A549 (cell line): ENCODE results near the gene WNT8B. TPM values are rescaled to one million over a fixed set of nuclear protein-coding genes. Genes with fewer than 3 reads are reported as not detected.

Source experiments
- ATAC-seq, 2 experiments: fragments of 200-7000 bp in 1 of 2; fragments of >200 bp in 1 of 2; cut with Nextera tagmentation in 1 of 2; cut with Tn5 transposase in 1 of 2; 3 replicates each; pipeline versions ENCODE4 v1.8.0 to v1.9.1; 2018 to 2020; ENCODE audit warnings: mild to moderate bottlenecking in 1 of 2, moderate library complexity in 1 of 2
- CTCF ChIA-PET: fragments of 300-600 bp; sonication (Branson Sonifier 250); formaldehyde crosslinking; extraction: SDS; loops from one replicate; lab custom pipeline; 2021; ENCODE audit warnings: antibody characterized with exemption, inconsistent platforms; lab: Yijun Ruan, JAX
- POLR2A ChIA-PET: fragments of 350-600 bp; formaldehyde crosslinking; extraction: SDS; loops from one replicate; lab custom pipeline; 2021; ENCODE audit warnings: antibody characterized with exemption, inconsistent platforms; lab: Yijun Ruan, JAX
- DNase-seq, 2 experiments: peaks; one replicate each; pipeline versions ENCODE4 v3.0.0 to v3.0.0-alpha.2; 2011 to 2016; ENCODE audit warnings: low read depth in 1 of 2, low spot score in 1 of 2
- FAIRE-seq: peaks from 2 replicates; lab custom pipeline; 2011; peaks lifted over from hg19 to GRCh38; lab: Jason Lieb, UNC
- H3K27ac ChIP-seq, 2 experiments: fragments of >200 bp; sonication (Bioruptor Twin); formaldehyde crosslinking; 3 replicates each; pipeline ENCODE4 v1.5.1; 2016 to 2017
- H3K4me1 ChIP-seq: fragments of >200 bp; sonication (Bioruptor Twin); formaldehyde crosslinking; 3 replicates; pipeline ENCODE4 v1.6.1; 2016
- H3K4me2 ChIP-seq: fragments of >200 bp; sonication (Bioruptor Twin); formaldehyde crosslinking; 3 replicates; pipeline ENCODE4 v1.6.1; 2016
- H3K4me3 ChIP-seq: fragments of >200 bp; sonication (Bioruptor Twin); formaldehyde crosslinking; 3 replicates; pipeline ENCODE4 v1.5.1; 2016
- H3K9me3 ChIP-seq: fragments of >200 bp; sonication (Bioruptor Twin); formaldehyde crosslinking; 3 replicates; pipeline ENCODE4 v1.6.1; 2016
- BHLHE40 ChIP-seq: IDR thresholded peaks from 2 replicates; pipeline ENCODE4 v1.6.1; 2012; ENCODE audit warnings: low read depth, low read length, inconsistent platforms
- CEBPB ChIP-seq, 2 experiments: fragments of >200 bp in 1 of 2; sonication (Bioruptor Twin) in 1 of 2; formaldehyde crosslinking in 1 of 2; IDR thresholded peaks; 2 replicates each; pipeline ENCODE4 v1.6.1; 2012 to 2016
- EP300 ChIP-seq, 2 experiments: fragments of >200 bp; sonication (Bioruptor Twin); formaldehyde crosslinking; IDR thresholded peaks; 2 replicates in 1 of 2; 3 replicates in 1 of 2; pipeline ENCODE4 v1.6.1; 2016 to 2017
- FOSB ChIP-seq: fragments of 250-450 bp; sonication (Bioruptor Pico); IDR thresholded peaks from 2 replicates; pipeline ENCODE4 v1.5.0; 2020; ENCODE audit warnings: mild to moderate bottlenecking, moderate library complexity
- FOXS1 ChIP-seq: fragments of 250-450 bp; sonication (Bioruptor Pico); IDR thresholded peaks from 2 replicates; pipeline ENCODE4 v1.5.0; 2020; ENCODE audit warnings: mild to moderate bottlenecking, moderate library complexity
- HES2 ChIP-seq: fragments of >200 bp; sonication (Bioruptor Twin); formaldehyde crosslinking; IDR thresholded peaks from 2 replicates; pipeline ENCODE4 v1.6.1; 2016
- HMGXB4 ChIP-seq: fragments of 250-450 bp; sonication (Bioruptor Pico); IDR thresholded peaks from 2 replicates; pipeline ENCODE4 v1.5.0; 2021; ENCODE audit warnings: mild to moderate bottlenecking, moderate library complexity, borderline replicate concordance
- HOXA7 ChIP-seq: fragments of 250-450 bp; sonication (Bioruptor Pico); IDR thresholded peaks from 2 replicates; pipeline ENCODE4 v1.5.0; 2020; ENCODE audit warnings: mild to moderate bottlenecking, moderate library complexity
- HOXB13 ChIP-seq: fragments of 250-450 bp; sonication (Bioruptor Pico); IDR thresholded peaks from 2 replicates; pipeline ENCODE4 v1.5.0; 2020; ENCODE audit warnings: low read depth, mild to moderate bottlenecking, moderate library complexity
- JUNB ChIP-seq: fragments of >200 bp; sonication (Bioruptor Twin); formaldehyde crosslinking; IDR thresholded peaks from 2 replicates; pipeline ENCODE4 v1.6.1; 2016
- KDM1A ChIP-seq: fragments of 200-600 bp; sonication (generic); IDR thresholded peaks from 2 replicates; pipeline ENCODE4 v1.6.1; 2016; ENCODE audit warnings: low read depth, mild to moderate bottlenecking
- KDM5A ChIP-seq: fragments of 200-600 bp; sonication (generic); IDR thresholded peaks from 2 replicates; pipeline ENCODE4 v1.6.1; 2016; ENCODE audit warnings: antibody characterized with exemption, mild to moderate bottlenecking
- MAX ChIP-seq: IDR thresholded peaks from 2 replicates; pipeline ENCODE4 v1.6.1; 2012
- MAZ ChIP-seq: fragments of 150-350 bp; IDR thresholded peaks from 2 replicates; pipeline ENCODE4 v1.6.1; 2014; ENCODE audit warnings: antibody characterized with exemption, low read depth, low read length, borderline replicate concordance
- NFE2L2 ChIP-seq: fragments of 150-350 bp; conservative IDR thresholded peaks from 2 replicates; pipeline ENCODE4 v1.6.1; 2014; ENCODE audit warnings: low read length
- NPAS2 ChIP-seq: fragments of 250-450 bp; sonication (Bioruptor Pico); IDR thresholded peaks from 2 replicates; pipeline ENCODE4 v1.8.0; 2022; ENCODE audit warnings: mild to moderate bottlenecking, moderate library complexity, borderline replicate concordance
- PHF8 ChIP-seq: fragments of 200-600 bp; sonication (generic); IDR thresholded peaks from 2 replicates; pipeline ENCODE4 v1.6.1; 2016; ENCODE audit warnings: low read depth, mild to moderate bottlenecking, antibody characterized with exemption, moderate library complexity, borderline replicate concordance
- POLR2AphosphoS2 ChIP-seq: conservative IDR thresholded peaks from 2 replicates; pipeline ENCODE4 v1.6.1; 2012; ENCODE audit warnings: low read length, improper control_type of control experiment, inconsistent platforms
- RAD21 ChIP-seq, 2 experiments: fragments of >200 bp in 1 of 2; sonication (Bioruptor Twin) in 1 of 2; formaldehyde crosslinking in 1 of 2; IDR thresholded peaks in 1 of 2; conservative IDR thresholded peaks in 1 of 2; 2 replicates in 1 of 2; 3 replicates in 1 of 2; pipeline ENCODE4 v1.6.1; 2012 to 2018; ENCODE audit warnings: inconsistent platforms in 1 of 2
- RARB ChIP-seq: fragments of 250-450 bp; sonication (Bioruptor Pico); IDR thresholded peaks from 2 replicates; pipeline ENCODE4 v1.8.0; 2021; ENCODE audit warnings: mild to moderate bottlenecking, moderate library complexity
- RCOR1 ChIP-seq: fragments of 150-350 bp; IDR thresholded peaks from 2 replicates; pipeline ENCODE4 v1.6.1; 2014; ENCODE audit warnings: antibody characterized with exemption, low read length, low read depth
- REST ChIP-seq: fragments of 200-600 bp; sonication (generic); IDR thresholded peaks from 2 replicates; pipeline ENCODE4 v1.6.1; 2016; ENCODE audit warnings: antibody characterized with exemption, mild to moderate bottlenecking, moderate library complexity
- RNF2 ChIP-seq: fragments of 200-600 bp; sonication (generic); IDR thresholded peaks from 2 replicates; pipeline ENCODE4 v1.6.1; 2016; ENCODE audit warnings: low read depth, mild to moderate bottlenecking, antibody characterized with exemption, moderate library complexity, borderline replicate concordance
- SMC3 ChIP-seq: fragments of >200 bp; sonication (Bioruptor Twin); formaldehyde crosslinking; IDR thresholded peaks from 3 replicates; pipeline ENCODE4 v1.6.1; 2018; ENCODE audit warnings: inconsistent platforms
- TP53 ChIP-seq: fragments of 250-450 bp; sonication (Bioruptor Pico); IDR thresholded peaks from 2 replicates; pipeline ENCODE4 v1.5.0; 2021; ENCODE audit warnings: mild to moderate bottlenecking, moderate library complexity
- USF2 ChIP-seq: fragments of 450-650 bp; IDR thresholded peaks from 2 replicates; pipeline ENCODE4 v1.6.1; 2014; ENCODE audit warnings: antibody characterized with exemption
- ZFP36 ChIP-seq: fragments of 450-650 bp; IDR thresholded peaks from 2 replicates; pipeline ENCODE4 v1.6.1; 2014; ENCODE audit warnings: borderline replicate concordance; ENCODE audit not compliant: partially characterized antibody
- ZSCAN20 ChIP-seq: fragments of 250-450 bp; sonication (Bioruptor Pico); IDR thresholded peaks from 2 replicates; pipeline ENCODE4 v1.8.0; 2022; ENCODE audit warnings: mild to moderate bottlenecking, moderate library complexity
- WGBS: methylation state at CpG from one replicate; pipeline ENCODE4 v1.1.6; 2017; ENCODE audit errors: missing lambda C conversion rate; 5-methylcytosine and 5-hydroxymethylcytosine counted together
- polyA plus RNA-seq, 4 experiments: library from polyadenylated mRNA; depleted of rRNA in 3 of 4; stranded (reverse); fragments of >200 nt; fragmentation: RNase III in 1 of 4; extraction: RNeasy Plus Mini Kit Qiagen cat#74134 plus additional on column Dnase treatment in 1 of 4; gene quantifications; 2 replicates in 3 of 4; 3 replicates in 1 of 4; pipeline ENCODE4 v1.2.3, GENCODE V29; 2011 to 2017
- TF ChIP-seq, protein P1 (sequence below): IDR thresholded peaks from 2 replicates; pipeline ENCODE4 v1.6.1; 2012

WNT8B gene
- polyA plus RNA-seq, 2 of the 4 experiments (the other 2 are of a cell fraction): 0.04 to 0.05 TPM

DNA sequence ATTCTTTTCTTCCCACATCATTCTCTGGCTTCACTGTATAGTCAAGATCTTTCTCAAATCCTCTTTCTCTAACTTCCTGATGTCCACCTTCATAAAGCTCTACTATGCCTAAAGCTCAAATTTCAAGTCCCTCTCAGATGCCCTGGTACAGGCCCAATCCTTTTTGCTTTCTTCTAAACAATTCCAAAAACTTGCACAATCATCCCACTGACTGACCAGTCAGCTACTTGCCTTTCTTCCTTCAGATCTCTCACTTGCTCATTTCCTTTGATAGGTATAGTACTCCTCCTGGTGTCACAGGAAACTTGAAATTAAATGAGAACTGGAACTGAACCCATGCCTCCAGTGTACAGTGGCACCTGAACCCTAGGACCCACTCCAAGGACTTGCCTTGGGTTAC, 38.6 kb downstream of the WNT8B start:
- no peak overlapping the region for H3K4me2 ChIP-seq
- H3K27ac ChIP-seq: no peak overlapping the region
- no peaks in the 10 kb centered on the region for H3K9me3 ChIP-seq
- FAIRE-seq: no peak
- peaks cover 4% of the 10 kb centered on the region; the same call in 1 of the 3 replicates for H3K4me1 ChIP-seq
- ATAC-seq: no peak
- ChIA-PET POLR2A (no interaction called here), CTCF (interaction anchor here (0.6 to 25.5 kb wide), 8 partner anchors 9 to 200 kb away, joined by 3 to 381 read pairs (median 4); partner anchors contain the start of gene SEC31B)
- no peak for DNase-seq
- no peak overlapping the region for H3K4me3 ChIP-seq
- TF ChIP-seq MAX (no peak), POLR2AphosphoS2 (no peak), HOXB13 (CRISPR knock-in tag) (no peak), RARB (CRISPR knock-in tag) (no peak), HOXA7 (no peak), MAZ (no peak), RAD21 (conservative IDR thresholded peaks at IDR 0.05 in 1 of 2, IDR thresholded peaks at IDR 0.05 in 1 of 2) (no peak), RNF2 (no peak), RCOR1 (no peak), CEBPB (IDR thresholded peaks at IDR 0.05) (no peak), REST (no peak), BHLHE40 (no peak), KDM5A (no peak), USF2 (no peak), ZSCAN20 (CRISPR knock-in tag) (no peak), TP53 (CRISPR knock-in tag) (no peak)

DNA sequence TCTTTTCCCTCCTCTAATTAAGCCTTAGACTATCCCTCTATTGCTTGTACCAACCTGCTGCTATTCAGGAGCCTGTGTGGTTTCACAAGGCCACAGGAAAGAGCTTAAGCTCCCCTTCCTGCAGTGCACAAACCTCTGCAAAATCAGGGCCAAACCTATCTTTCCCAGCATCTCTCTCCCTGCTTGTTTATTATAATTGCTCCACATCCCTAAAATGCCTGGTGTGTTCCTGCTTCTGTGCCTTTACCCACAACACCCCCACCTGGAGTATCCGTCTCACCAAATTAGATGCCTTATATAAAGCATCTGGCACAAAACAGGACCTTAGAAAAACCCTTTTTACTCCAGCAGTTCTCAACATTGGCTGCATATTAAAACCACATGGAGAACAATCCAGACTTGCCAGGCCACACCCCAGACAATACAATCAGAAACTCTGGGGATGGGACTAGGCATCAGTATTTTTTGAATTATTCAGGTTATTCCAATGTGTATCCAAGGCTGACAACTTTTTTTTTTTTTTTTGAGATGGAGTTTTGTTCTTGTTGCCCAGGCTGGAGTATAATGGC, 40.2 kb downstream of the WNT8B start:
- H3K9me3 ChIP-seq: no peaks in the 10 kb centered on the region
- FAIRE-seq (no peak), DNase-seq (no peak), ATAC-seq (no peak)
- H3K4me2 ChIP-seq: no peak overlapping the region
- H3K4me3 ChIP-seq: no peak overlapping the region
- peaks cover 10% of the 10 kb centered on the region; the same call in 2 of the 3 replicates for H3K4me1 ChIP-seq
- H3K27ac ChIP-seq: no peak overlapping the region
- CTCF ChIA-PET: interaction anchor here (2.3 to 23.5 kb wide), 3 partner anchors 16 to 71 kb away, joined by 9 to 267 read pairs (median 169); partner anchors contain the start of gene SEC31B
- POLR2A ChIA-PET: interaction anchor here (1.0 kb wide), 1 partner anchor 33 kb away, joined by 4 read pairs; the partner anchor contains the start of gene HIF1AN
- TF ChIP-seq RCOR1: no peak
- no peak for TF ChIP-seq JUNB
- no peak for TF ChIP-seq SMC3
- TF ChIP-seq NFE2L2: no peak
- TF ChIP-seq FOSB (CRISPR knock-in tag): no peak
- no peak for TF ChIP-seq HMGXB4 (CRISPR knock-in tag)
- TF ChIP-seq PHF8: no peak
- TF ChIP-seq TP53 (CRISPR knock-in tag): no peak
- no peak for TF ChIP-seq ZFP36
- TF ChIP-seq, protein P1, sequence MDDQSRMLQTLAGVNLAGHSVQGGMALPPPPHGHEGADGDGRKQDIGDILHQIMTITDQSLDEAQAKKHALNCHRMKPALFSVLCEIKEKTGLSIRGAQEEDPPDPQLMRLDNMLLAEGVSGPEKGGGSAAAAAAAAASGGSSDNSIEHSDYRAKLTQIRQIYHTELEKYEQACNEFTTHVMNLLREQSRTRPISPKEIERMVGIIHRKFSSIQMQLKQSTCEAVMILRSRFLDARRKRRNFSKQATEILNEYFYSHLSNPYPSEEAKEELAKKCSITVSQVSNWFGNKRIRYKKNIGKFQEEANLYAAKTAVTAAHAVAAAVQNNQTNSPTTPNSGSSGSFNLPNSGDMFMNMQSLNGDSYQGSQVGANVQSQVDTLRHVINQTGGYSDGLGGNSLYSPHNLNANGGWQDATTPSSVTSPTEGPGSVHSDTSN: no peak
- no peak for TF ChIP-seq HES2
- TF ChIP-seq NPAS2 (CRISPR knock-in tag): no peak
- TF ChIP-seq KDM5A: no peak
- no peak for TF ChIP-seq EP300 (IDR thresholded peaks at IDR 0.05)
- TF ChIP-seq FOXS1 (CRISPR knock-in tag): no peak
- no peak for TF ChIP-seq KDM1A
- TF ChIP-seq CEBPB (IDR thresholded peaks at IDR 0.05): no peak
- no peak for TF ChIP-seq BHLHE40
- 91% methylated on average over 1 of the region's 1 CpG for WGBS
